HepG2 (cell line): ENCODE measurements around the gene C14orf93. TPM values are rescaled to one million over a fixed set of nuclear protein-coding genes. Genes with fewer than 3 reads are reported as not detected.

Experiments used
- AKAP8 ChIP-seq: sonication (generic); formaldehyde crosslinking; IDR thresholded peaks from 2 replicates; pipeline ENCODE4 v1.5.1; 2020; ENCODE audit warnings: mild to moderate bottlenecking, missing genetic modification reagents
- GATAD2A ChIP-seq: IDR thresholded peaks from 2 replicates; pipeline ENCODE4 v1.6.1; 2016
- HCFC1 ChIP-seq: fragments of 150-350 bp; IDR thresholded peaks from 2 replicates; pipeline ENCODE4 v1.6.1; 2014; ENCODE audit warnings: low read depth, low read length
- KDM1A ChIP-seq: IDR thresholded peaks from 2 replicates; pipeline ENCODE4 v1.6.1; 2016; ENCODE audit warnings: missing compliant biosample characterization
- NFYB ChIP-seq: sonication (generic); formaldehyde crosslinking; IDR thresholded peaks from 2 replicates; pipeline ENCODE4 v1.4.0; 2020; ENCODE audit warnings: missing genetic modification reagents
- ZNF335 ChIP-seq: sonication (generic); formaldehyde crosslinking; IDR thresholded peaks from 2 replicates; pipeline ENCODE4 v1.4.0; 2020; ENCODE audit warnings: missing genetic modification reagents
- ZNF598 ChIP-seq: sonication (generic); formaldehyde crosslinking; IDR thresholded peaks from 2 replicates; pipeline ENCODE4 v1.5.1; 2020; ENCODE audit warnings: mild to moderate bottlenecking, missing genetic modification reagents, borderline replicate concordance
- ZNF768 ChIP-seq: sonication (generic); formaldehyde crosslinking; IDR thresholded peaks from 2 replicates; pipeline ENCODE4 v1.4.0; 2020; ENCODE audit warnings: missing genetic modification reagents
- polyA plus RNA-seq, 8 experiments: library from polyadenylated mRNA; depleted of rRNA in 3 of 8; stranded (reverse) in 7 of 8; unstranded in 1 of 8; fragments of >200 nt; fragmentation: Illumina TruSeq in 4 of 8; extraction: Trizol in 4 of 8; gene quantifications; 2 replicates each; pipeline versions ENCODE4 v1.2.1 to v1.2.3, GENCODE V29; 2011 to 2016; ENCODE audit warnings: low read depth in 4 of 8, missing spikeins in 1 of 8, mixed read lengths in 1 of 8; ENCODE audit not compliant: insufficient read depth in 1 of 8
- total RNA-seq, 5 experiments: library from RNA; depleted of rRNA; stranded (reverse); fragments of >200 nt; fragmentation: Illumina TruSeq; extraction: Trizol; gene quantifications; 2 replicates each; pipeline ENCODE4 v1.2.3, GENCODE V29; 2016; ENCODE audit warnings: low read depth in 1 of 5
- TF ChIP-seq, protein P1 (sequence below): sonication (generic); formaldehyde crosslinking; IDR thresholded peaks from 2 replicates; pipeline ENCODE4 v1.9.0; 2021; ENCODE audit warnings: mild to moderate bottlenecking, missing genetic modification reagents
- TF ChIP-seq, protein P2 (sequence below): IDR thresholded peaks from 2 replicates; pipeline ENCODE4 v1.6.1; 2012; ENCODE audit warnings: low read depth, low read length, improper control_type of control experiment
- TF ChIP-seq, protein P3 (sequence below): sonication (generic); formaldehyde crosslinking; IDR thresholded peaks from 2 replicates; pipeline ENCODE4 v1.8.1; 2023; ENCODE audit warnings: mild to moderate bottlenecking, inconsistent platforms, moderate library complexity, missing genetic modification reagents, borderline replicate concordance
- TF ChIP-seq, protein P4 (sequence below): IDR thresholded peaks from 2 replicates; pipeline ENCODE4 v1.6.1; 2016; ENCODE audit warnings: control low read depth
- TF ChIP-seq, protein P5 (sequence below): sonication (generic); formaldehyde crosslinking; IDR thresholded peaks from 2 replicates; pipeline ENCODE4 v1.4.0; 2020; ENCODE audit warnings: missing genetic modification reagents, mild to moderate bottlenecking, borderline replicate concordance
- TF ChIP-seq, protein P6 (sequence below): sonication (generic); formaldehyde crosslinking; IDR thresholded peaks from 2 replicates; pipeline ENCODE4 v1.5.0; 2020; ENCODE audit warnings: mild to moderate bottlenecking, low read depth, missing genetic modification reagents, borderline replicate concordance
- TF ChIP-seq, protein P7 (sequence below): sonication (generic); formaldehyde crosslinking; IDR thresholded peaks from 2 replicates; pipeline ENCODE4 v1.4.0; 2020; ENCODE audit warnings: mild to moderate bottlenecking, missing genetic modification reagents
- TF ChIP-seq, protein P8 (sequence below): sonication (generic); formaldehyde crosslinking; IDR thresholded peaks from 2 replicates; pipeline ENCODE4 v1.5.0; 2020; ENCODE audit warnings: missing genetic modification reagents, mild to moderate bottlenecking, borderline replicate concordance

Gene C14orf93
- total and polyA plus RNA-seq, 2 of the 13 experiments (the other 11 are each of a cell fraction or from before 2014, with no cell fraction given): 11.4 to 22.5 TPM

DNA sequence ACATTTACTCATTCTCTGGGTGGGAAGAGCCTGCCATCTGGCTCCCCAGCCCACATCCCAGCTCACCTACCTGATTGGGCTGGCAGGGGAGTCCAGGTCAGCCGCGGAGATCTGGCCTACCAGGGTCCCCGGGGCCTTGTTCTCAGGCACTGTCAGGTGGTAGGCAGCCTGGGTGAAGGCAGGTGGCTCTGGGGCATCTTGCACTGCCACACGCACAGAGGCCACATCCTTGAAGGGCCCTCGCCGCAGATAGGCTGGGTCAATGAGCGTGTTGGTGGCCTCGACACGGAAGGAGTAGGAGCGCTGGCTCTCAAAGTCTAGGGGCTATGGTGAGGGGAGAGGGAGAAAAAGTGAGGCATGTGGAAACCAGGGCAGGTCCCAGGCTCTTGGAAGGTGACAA lies 43.5 kb upstream of the C14orf93 start (continued):
- TF ChIP-seq, protein P1, sequence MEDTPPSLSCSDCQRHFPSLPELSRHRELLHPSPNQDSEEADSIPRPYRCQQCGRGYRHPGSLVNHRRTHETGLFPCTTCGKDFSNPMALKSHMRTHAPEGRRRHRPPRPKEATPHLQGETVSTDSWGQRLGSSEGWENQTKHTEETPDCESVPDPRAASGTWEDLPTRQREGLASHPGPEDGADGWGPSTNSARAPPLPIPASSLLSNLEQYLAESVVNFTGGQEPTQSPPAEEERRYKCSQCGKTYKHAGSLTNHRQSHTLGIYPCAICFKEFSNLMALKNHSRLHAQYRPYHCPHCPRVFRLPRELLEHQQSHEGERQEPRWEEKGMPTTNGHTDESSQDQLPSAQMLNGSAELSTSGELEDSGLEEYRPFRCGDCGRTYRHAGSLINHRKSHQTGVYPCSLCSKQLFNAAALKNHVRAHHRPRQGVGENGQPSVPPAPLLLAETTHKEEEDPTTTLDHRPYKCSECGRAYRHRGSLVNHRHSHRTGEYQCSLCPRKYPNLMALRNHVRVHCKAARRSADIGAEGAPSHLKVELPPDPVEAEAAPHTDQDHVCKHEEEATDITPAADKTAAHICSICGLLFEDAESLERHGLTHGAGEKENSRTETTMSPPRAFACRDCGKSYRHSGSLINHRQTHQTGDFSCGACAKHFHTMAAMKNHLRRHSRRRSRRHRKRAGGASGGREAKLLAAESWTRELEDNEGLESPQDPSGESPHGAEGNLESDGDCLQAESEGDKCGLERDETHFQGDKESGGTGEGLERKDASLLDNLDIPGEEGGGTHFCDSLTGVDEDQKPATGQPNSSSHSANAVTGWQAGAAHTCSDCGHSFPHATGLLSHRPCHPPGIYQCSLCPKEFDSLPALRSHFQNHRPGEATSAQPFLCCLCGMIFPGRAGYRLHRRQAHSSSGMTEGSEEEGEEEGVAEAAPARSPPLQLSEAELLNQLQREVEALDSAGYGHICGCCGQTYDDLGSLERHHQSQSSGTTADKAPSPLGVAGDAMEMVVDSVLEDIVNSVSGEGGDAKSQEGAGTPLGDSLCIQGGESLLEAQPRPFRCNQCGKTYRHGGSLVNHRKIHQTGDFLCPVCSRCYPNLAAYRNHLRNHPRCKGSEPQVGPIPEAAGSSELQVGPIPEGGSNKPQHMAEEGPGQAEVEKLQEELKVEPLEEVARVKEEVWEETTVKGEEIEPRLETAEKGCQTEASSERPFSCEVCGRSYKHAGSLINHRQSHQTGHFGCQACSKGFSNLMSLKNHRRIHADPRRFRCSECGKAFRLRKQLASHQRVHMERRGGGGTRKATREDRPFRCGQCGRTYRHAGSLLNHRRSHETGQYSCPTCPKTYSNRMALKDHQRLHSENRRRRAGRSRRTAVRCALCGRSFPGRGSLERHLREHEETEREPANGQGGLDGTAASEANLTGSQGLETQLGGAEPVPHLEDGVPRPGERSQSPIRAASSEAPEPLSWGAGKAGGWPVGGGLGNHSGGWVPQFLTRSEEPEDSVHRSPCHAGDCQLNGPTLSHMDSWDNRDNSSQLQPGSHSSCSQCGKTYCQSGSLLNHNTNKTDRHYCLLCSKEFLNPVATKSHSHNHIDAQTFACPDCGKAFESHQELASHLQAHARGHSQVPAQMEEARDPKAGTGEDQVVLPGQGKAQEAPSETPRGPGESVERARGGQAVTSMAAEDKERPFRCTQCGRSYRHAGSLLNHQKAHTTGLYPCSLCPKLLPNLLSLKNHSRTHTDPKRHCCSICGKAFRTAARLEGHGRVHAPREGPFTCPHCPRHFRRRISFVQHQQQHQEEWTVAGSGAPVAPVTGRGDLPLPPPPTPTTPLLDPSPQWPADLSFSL (CRISPR knock-in tag): 0 out of 2 replicates have a peak, but pooled peaks have one; percentile 24
- TF ChIP-seq, protein P2, sequence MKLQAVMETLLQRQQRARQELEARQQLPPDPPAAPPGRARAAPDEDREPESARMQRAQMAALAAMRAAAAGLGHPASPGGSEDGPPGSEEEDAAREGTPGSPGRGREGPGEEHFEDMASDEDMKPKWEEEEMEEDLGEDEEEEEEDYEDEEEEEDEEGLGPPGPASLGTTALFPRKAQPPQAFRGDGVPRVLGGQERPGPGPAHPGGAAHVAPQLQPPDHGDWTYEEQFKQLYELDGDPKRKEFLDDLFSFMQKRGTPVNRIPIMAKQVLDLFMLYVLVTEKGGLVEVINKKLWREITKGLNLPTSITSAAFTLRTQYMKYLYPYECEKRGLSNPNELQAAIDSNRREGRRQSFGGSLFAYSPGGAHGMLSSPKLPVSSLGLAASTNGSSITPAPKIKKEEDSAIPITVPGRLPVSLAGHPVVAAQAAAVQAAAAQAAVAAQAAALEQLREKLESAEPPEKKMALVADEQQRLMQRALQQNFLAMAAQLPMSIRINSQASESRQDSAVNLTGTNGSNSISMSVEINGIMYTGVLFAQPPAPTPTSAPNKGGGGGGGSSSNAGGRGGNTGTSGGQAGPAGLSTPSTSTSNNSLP: no peak
- 0 out of 2 replicates have a peak, but pooled peaks have one; percentile 44 for TF ChIP-seq ZNF768 (CRISPR knock-in tag)
- TF ChIP-seq, protein P3, sequence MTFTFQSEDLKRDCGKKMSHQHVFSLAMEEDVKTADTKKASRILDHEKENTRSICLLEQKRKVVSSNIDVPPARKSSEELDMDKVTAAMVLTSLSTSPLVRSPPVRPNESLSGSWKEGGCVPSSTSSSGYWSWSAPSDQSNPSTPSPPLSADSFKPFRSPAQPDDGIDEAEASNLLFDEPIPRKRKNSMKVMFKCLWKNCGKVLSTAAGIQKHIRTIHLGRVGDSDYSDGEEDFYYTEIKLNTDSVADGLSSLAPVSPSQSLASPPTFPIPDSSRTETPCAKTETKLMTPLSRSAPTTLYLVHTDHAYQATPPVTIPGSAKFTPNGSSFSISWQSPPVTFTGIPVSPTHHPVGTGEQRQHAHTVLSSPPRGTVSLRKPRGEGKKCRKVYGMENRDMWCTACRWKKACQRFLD (CRISPR knock-in tag): no peak
- TF ChIP-seq, protein P4, sequence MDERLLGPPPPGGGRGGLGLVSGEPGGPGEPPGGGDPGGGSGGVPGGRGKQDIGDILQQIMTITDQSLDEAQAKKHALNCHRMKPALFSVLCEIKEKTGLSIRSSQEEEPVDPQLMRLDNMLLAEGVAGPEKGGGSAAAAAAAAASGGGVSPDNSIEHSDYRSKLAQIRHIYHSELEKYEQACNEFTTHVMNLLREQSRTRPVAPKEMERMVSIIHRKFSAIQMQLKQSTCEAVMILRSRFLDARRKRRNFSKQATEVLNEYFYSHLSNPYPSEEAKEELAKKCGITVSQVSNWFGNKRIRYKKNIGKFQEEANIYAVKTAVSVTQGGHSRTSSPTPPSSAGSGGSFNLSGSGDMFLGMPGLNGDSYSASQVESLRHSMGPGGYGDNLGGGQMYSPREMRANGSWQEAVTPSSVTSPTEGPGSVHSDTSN (CRISPR knock-in tag): no peak
- TF ChIP-seq ZNF598 (CRISPR knock-in tag): no peak
- no peak for TF ChIP-seq ZNF335 (CRISPR knock-in tag)
- no peak for TF ChIP-seq GATAD2A (CRISPR knock-in tag)
- TF ChIP-seq, protein P5, sequence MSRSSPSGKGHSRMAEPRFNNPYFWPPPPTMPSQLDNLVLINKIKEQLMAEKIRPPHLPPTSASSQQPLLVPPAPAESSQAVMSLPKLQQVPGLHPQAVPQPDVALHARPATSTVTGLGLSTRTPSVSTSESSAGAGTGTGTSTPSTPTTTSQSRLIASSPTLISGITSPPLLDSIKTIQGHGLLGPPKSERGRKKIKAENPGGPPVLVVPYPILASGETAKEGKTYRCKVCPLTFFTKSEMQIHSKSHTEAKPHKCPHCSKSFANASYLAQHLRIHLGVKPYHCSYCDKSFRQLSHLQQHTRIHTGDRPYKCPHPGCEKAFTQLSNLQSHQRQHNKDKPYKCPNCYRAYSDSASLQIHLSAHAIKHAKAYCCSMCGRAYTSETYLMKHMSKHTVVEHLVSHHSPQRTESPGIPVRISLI (CRISPR knock-in tag): no peak
- TF ChIP-seq, protein P6, sequence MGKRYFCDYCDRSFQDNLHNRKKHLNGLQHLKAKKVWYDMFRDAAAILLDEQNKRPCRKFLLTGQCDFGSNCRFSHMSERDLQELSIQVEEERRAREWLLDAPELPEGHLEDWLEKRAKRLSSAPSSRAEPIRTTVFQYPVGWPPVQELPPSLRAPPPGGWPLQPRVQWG (CRISPR knock-in tag): no peak
- TF ChIP-seq AKAP8 (CRISPR knock-in tag): no peak
- TF ChIP-seq KDM1A: no peak
- TF ChIP-seq HCFC1: no peak
- TF ChIP-seq, protein P7, sequence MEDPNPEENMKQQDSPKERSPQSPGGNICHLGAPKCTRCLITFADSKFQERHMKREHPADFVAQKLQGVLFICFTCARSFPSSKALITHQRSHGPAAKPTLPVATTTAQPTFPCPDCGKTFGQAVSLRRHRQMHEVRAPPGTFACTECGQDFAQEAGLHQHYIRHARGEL (CRISPR knock-in tag): no peak
- TF ChIP-seq, protein P8, sequence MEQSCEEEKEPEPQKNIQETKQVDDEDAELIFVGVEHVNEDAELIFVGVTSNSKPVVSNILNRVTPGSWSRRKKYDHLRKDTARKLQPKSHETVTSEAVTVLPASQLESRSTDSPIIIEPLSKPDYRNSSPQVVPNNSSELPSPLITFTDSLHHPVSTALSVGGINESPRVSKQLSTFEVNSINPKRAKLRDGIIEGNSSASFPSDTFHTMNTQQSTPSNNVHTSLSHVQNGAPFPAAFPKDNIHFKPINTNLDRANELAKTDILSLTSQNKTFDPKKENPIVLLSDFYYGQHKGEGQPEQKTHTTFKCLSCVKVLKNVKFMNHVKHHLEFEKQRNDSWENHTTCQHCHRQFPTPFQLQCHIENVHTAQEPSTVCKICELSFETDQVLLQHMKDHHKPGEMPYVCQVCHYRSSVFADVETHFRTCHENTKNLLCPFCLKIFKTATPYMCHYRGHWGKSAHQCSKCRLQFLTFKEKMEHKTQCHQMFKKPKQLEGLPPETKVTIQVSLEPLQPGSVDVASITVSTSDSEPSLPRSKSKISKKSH (CRISPR knock-in tag): peak; percentile 25; the same call in 1 of the 2 replicates
- TF ChIP-seq NFYB: 0 out of 2 replicates have a peak, but pooled peaks have one; percentile 2
